ENCODE data around the gene DTWD2.

DTWD2 gene

DNA sequence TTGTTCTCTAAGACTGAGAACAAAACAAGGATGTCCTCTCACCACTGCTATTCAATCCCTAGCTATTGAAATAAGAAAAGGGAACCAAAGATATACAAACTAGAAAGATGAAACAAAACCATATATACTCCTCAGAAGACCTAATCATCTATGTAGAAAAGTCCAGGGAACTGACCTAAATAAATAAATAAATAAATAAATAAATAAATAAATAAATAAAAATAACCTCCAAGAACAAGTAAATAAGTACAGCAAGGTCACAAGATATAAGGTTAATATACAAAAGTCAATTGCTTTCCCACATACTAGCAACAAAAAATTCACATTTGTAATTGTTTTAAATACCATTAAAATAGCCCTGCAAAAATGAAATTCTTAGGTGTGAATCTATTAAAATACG, 54.6 kb downstream of the DTWD2 start:
- no peaks in the 10 kb centered on the region for H3K36me3 ChIP-seq
- H3K9me3 ChIP-seq = no peaks in the 10 kb centered on the region
- H3K27ac ChIP-seq = no peak overlapping the region
- no peaks in the 10 kb centered on the region for H3K4me1 ChIP-seq (ENCODE audit: control insufficient read depth in 1 of 2, insufficient read depth in 1 of 2, low read depth in 1 of 2, low read length in 1 of 2)
- H3K27me3 ChIP-seq = no peaks in the 10 kb centered on the region
- TF ChIP-seq, protein P1, sequence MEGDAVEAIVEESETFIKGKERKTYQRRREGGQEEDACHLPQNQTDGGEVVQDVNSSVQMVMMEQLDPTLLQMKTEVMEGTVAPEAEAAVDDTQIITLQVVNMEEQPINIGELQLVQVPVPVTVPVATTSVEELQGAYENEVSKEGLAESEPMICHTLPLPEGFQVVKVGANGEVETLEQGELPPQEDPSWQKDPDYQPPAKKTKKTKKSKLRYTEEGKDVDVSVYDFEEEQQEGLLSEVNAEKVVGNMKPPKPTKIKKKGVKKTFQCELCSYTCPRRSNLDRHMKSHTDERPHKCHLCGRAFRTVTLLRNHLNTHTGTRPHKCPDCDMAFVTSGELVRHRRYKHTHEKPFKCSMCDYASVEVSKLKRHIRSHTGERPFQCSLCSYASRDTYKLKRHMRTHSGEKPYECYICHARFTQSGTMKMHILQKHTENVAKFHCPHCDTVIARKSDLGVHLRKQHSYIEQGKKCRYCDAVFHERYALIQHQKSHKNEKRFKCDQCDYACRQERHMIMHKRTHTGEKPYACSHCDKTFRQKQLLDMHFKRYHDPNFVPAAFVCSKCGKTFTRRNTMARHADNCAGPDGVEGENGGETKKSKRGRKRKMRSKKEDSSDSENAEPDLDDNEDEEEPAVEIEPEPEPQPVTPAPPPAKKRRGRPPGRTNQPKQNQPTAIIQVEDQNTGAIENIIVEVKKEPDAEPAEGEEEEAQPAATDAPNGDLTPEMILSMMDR (IDR thresholded peaks at IDR 0.05) = no peak
- H3K4me3 ChIP-seq (ENCODE audit: low read depth in 1 of 2, low read length in 1 of 2) = no peak overlapping the region

GRCh38 chr5:118931564-118931963, 56.8 kb downstream of the DTWD2 start:
- H3K4me1 ChIP-seq (ENCODE audit: control insufficient read depth in 1 of 2, insufficient read depth in 1 of 2, low read depth in 1 of 2, low read length in 1 of 2) = no peaks in the 10 kb centered on the region
- TF ChIP-seq, protein P1 (IDR thresholded peaks at IDR 0.05) = no peak
- no peaks in the 10 kb centered on the region for H3K9me3 ChIP-seq
- no peaks in the 10 kb centered on the region for H3K27me3 ChIP-seq
- H3K27ac ChIP-seq = no peak overlapping the region
- no peak overlapping the region for H3K4me3 ChIP-seq (ENCODE audit: low read depth in 1 of 2, low read length in 1 of 2)
- no peaks in the 10 kb centered on the region for H3K36me3 ChIP-seq

DNA sequence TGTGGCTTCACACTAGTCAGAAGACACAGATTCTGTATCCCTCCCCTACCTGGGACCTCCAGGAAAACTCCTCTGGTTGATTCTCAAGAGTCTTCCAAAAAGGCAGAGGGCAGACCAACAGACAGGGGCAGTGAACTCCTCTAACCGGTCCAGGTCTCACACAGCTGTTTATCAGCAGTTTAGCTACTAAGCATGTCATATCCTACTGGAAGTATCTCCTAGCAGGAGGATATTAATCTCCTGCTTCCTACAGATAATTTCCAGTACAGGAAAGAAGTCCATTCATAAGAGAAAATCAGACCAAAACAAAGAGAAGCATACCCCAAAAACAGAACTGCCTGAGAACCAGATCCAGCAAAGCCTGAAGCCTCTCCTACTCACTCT, 64.3 kb downstream of the DTWD2 start:
- Histone ChIP-seq H3K9me3 (no peaks in the 10 kb centered on the region), H3K27ac (no peak overlapping the region), H3K36me3 (no peaks in the 10 kb centered on the region), H3K27me3 (no peaks in the 10 kb centered on the region), H3K4me3 (ENCODE audit: low read depth in 1 of 2, low read length in 1 of 2) (no peak overlapping the region), H3K4me1 (ENCODE audit: control insufficient read depth in 1 of 2, insufficient read depth in 1 of 2, low read depth in 1 of 2, low read length in 1 of 2) (peaks cover 8 to 12% of the 10 kb centered on the region in 2 experiments)
- TF ChIP-seq, protein P1 (IDR thresholded peaks at IDR 0.05) = no peak

DNA sequence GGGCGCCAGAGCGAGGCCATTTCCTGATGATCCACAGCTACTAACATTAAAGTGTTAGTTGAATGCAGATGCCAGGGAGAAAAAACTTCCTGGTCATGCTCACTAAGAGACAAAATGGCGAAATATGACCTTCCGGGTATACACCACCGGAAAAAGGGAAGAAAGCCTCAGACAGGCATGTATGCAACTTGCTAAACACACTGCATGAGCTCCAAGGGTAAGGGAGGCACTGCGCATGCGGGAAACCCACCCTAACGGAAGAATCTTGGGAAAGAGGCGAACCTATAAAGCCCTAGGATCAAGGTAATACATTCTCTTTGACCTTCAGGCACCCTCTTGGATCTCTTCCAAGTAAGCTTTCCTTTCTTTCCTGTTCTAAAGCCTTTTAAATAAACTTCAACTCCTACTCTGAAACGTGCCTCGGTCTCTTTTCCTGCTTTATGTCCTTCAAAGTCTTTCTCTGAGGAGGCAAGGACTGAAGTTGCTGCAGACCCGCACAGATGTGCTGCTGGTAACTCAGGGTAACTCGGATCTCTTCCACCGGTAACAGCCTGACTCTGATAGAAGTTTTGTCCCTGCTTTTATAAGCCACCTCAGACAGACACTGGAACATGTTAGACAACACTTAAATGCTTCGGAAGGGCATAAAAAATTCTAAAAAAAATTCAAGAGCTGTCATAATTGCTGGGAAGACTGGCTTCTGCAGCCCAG, 64.9 kb downstream of the DTWD2 start:
- H3K27ac ChIP-seq = no peak overlapping the region
- no peaks in the 10 kb centered on the region for H3K36me3 ChIP-seq
- TF ChIP-seq, protein P1 (IDR thresholded peaks at IDR 0.05) = no peak
- no peaks in the 10 kb centered on the region for H3K27me3 ChIP-seq
- H3K4me1 ChIP-seq (ENCODE audit: control insufficient read depth in 1 of 2, insufficient read depth in 1 of 2, low read depth in 1 of 2, low read length in 1 of 2) = peaks cover 8 to 16% of the 10 kb centered on the region in 2 experiments
- no peak overlapping the region for H3K4me3 ChIP-seq (ENCODE audit: low read depth in 1 of 2, low read length in 1 of 2)
- no peaks in the 10 kb centered on the region for H3K9me3 ChIP-seq

DNA sequence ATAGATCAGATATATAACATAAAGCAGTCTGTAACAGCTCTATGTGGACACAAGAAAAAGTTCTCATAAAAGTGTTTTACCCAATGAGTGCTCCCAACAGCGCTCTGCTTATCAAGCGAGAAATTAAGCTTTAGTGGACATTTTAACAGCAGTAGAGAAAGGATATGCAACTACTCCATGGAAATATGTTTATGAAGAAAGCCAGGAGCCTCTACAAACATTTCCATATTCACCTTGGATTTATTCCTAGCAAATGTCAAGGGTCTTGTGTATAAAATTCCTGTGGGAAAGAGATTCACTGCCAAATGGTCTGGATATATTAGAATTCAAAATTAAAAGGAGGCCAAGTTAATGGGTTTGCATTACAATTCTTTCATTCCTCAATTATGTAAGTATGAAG, 66.5 kb downstream of the DTWD2 start:
- H3K4me3 ChIP-seq (ENCODE audit: low read depth in 1 of 2, low read length in 1 of 2) = no peak overlapping the region
- no peaks in the 10 kb centered on the region for H3K36me3 ChIP-seq
- no peaks in the 10 kb centered on the region for H3K9me3 ChIP-seq
- no peak overlapping the region for H3K27ac ChIP-seq
- no peaks in the 10 kb centered on the region for H3K27me3 ChIP-seq
- TF ChIP-seq, protein P1 (IDR thresholded peaks at IDR 0.05) = no peak
- H3K4me1 ChIP-seq (ENCODE audit: control insufficient read depth in 1 of 2, insufficient read depth in 1 of 2, low read depth in 1 of 2, low read length in 1 of 2) = peaks cover 8 to 16% of the 10 kb centered on the region in 2 experiments
